GOT3 (cell line): ENCODE data around the gene MYO1C.
"Not testable (repeated sequence)": the region's sequence is repeated elsewhere in the genome, so short reads cannot be mapped to it uniquely, and the experiment has no call there.

Source experiments
- DNase-seq: peaks from one replicate; lab custom pipeline; 2025; ENCODE audit warnings: mixed read lengths; lab: John Stamatoyannopoulos, UW

Gene MYO1C

DNA sequence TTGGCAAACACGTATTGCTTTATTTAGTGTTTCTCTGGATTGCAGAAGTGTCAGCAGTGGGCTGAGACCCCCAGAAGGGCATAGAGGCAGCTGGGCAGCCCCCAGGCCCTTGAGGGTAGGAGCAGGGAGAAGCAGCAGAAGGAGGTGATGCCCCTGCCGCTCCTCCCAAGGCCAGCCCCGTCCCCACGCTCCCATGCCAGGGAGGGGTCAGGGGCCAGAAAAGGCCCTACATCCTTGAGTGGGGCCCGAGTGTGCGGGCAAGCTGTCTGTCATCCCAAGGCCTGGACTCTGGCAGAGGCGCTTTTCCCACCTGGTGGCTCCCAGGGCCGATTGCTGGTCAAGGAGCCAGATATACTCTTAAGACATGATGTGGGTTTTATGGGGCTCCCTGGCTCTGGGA is 28.3 kb downstream of the MYO1C start:
- no peak for DNase-seq

DNA sequence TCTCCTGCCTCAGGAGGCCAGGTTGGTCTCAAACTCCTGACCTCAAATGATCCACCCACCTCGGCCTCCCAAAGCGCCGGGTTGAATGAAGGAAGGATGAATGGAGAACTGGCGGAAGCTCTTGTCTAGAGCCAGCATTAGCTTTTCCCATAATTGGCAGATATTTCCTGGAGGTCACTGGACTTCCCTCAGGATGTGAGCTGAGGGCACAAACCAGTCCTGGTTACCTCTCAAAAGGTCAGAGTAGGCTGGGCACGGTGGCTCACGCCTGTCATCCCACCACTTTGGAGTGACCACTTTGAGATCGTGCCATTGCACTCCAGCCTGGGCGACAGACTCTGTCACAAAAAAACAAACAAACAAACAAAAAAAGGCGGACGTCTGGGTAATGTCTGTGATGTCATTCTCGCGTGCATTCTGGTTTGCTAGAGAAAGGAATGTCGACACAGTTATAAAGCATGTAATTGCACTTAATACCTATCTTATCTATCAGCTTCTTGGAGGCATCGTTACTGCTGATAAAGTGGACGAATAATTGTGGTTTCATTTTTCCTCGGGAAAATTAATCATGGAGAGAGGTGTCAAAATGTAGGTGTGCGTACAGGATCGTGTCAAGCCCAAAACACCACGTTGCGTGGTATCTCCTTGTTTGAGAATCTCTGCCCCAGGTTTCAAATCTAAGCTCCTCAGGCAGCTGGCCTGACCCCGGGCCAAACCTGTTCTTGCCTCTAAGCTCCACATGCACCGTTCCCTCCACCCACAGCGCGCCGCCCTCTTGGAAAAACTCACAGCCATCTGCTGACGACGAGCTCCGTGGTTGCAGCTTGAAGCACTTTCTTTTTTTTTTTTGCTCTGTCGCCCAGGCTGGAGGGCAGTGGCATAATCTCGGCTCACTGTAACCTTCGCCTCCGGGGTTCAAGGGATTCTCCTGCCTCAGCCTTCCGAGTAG is 30.0 kb downstream of the MYO1C start:
- no peak for DNase-seq

DNA sequence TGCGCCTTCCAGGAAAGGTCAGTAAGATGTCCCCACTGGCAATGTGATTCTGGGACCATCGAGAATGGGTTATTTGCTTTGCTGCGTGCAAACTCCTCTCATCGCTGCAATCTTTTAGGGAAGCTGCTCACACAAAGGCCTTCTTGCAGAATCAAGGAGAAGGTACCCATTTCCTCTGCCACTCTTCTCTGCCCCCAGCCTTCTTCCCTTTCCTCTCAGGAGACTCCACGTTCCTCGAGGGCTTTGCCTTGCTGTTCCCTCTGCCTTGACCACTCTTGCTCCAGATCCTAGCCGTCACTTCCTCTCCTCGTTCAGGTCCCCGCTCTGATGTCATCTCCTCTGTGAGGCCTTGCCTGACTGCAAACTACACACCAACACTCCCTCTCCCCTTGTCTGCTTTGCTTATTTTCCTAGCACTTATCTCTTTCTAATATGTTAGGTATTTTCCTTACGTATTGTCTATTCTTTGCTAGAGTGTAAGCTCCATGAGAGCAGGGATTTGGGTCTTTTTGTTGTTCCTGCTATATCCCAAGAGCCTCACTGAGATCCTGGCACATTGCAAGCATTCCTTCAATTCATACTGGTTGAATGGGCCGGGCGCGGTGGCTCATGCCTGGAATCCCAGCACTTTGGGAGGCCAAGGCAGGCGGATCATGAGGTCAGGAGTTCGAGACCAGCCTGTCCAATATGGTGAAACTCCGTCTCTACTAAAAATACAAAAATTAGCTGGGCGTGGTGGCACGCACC is 31.1 kb downstream of the MYO1C start:
- no peak for DNase-seq

DNA sequence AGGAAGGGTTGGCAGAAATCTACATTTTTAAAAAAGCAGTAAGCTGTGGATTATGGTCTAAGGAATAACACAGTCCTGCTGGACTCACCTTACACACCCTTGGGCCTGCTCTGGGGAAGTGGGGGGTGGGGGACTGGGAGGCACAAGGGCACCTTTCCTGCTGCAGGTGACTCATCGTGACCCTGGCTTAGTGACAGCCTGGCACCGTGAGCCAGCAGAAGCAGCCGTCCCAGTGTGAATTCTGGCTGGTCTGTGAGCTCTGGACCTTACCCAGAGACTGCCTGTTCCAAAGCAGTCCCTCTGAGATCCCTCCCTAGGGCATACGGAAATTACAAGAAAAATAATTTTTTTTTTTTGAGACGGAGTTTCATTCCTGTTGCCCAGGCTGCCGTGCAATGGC is 32.3 kb downstream of the MYO1C start:
- DNase-seq: no peak

DNA sequence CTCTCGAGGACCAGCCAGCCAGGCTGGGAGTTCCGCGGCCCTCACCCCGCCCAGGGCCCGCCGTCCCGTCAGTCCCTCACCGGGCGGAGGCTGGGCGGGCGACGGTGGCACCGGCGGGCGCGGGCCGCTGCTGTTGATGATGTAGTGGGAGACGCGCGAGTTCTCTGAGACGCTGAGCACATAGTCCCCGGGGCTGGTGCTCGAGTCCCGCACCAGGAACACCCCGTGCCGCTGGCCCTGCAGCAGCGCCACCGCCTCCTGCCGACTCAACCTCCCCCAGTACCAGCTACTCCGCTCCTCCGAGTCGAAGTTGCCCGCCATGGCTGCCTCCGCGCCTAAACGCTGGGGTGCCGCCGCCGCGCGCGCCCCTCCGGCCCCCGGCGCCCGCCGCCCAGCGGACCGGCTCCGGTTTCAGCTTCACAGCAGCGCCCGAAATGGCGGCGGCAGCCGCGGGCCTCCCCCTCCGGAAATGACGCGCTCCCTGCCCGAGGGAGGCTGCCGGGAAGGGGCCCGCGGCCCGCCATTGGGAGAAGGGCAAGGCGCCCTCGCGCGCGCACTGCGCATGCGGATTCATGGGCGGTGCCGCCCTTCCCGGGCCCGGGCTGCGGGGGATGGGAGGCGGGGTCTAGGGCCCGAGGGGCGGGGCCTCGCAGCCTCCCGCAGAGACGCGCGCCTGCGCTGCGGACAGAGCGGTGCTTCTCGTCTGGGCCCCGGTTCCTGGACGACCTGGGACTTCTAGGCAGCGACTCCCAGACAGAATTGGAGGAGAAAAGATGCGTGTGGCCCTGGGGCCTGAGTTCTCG is 36.5 kb downstream of the MYO1C start, which contains the start of gene CRK:
TSS of gene CRK (minus strand) at position 436 of the 803 bp plus-strand sequence. CDS start at position 321, 115 bp downstream.
- peak; percentile 94 for DNase-seq

DNA sequence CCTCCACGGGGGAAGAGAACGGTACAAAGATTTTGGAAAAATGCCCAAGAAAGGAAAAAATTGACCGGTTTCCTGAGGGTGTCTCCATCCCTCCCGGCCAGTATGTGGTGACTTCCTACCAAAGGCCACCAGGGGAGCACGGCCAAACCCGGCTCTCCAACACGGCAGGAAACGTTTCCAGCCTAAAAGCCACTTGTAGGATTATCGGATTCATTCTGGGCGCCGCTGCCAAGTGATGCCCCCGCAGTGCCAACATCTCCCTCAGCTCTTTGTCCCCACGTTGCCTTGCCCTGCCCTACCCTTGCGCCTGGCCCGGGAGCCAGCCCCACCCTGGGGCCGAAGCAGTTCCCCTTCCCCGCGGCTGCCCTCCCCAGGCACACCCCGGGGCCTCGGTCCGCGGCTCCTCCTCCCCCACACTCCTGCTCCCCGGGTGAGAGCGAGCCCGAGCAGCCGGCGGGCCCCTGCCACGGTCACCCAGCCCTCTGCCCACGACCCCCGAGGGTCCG is 37.1 kb downstream of the MYO1C start:
- no peak for DNase-seq

DNA sequence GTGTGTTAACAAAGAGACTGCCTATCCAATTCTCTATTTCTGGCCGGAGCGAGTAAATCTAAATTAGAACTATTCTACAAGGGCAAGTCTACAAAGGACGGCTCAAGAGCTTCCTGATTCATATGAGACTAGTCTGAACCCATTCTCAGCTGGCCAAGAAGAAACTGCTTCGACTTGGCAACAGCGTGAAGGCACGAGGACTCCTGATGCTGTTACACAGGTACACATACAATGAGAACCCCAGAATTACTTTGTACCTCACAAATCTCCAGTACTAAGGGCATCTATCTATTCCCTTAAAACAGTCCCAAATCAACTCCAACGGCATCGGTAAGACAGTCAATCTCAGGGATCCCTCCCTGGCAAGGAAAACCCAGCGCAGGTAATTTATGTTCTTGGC is 37.9 kb downstream of the MYO1C start:
- no peak for DNase-seq

DNA sequence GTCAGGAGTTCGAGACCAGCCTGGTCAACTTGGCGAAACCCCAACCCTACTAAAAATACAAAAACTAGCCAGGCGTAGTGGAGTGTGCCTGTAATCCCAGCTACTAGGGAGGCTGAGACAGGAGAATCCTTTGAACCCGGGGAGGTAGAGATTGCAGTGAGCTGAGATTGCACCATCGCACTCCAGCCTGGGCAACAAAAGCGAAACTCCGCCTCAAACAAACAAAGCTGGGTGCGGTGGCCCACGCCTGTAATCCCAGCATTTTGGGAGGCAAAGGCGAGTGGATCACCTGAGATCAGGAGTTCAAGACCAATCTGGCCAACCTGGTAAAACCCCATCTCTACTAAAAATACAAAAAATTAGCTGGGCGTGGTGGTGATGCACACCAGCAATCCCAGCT is 38.8 kb downstream of the MYO1C start:
- DNase-seq: not testable (repeated sequence)

DNA sequence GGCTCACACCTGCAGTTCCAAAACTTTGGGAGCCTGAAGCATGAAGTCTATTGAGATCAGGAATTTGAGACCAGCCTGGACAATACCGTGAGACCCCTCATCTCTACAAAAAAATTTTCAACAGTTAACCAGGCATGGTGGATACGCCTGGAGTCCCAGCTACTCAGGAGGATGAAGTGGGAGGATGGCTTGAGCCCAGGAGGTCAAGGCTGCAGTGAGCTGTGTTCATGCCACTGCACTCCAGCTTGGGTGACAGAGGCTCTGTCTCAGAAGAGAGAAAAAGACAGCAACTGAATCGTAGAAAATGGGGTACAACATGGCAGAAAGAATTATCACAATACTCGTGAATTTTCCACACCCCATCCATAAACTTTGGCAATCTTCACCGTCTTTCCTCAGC is 39.6 kb downstream of the MYO1C start:
- DNase-seq: no peak

DNA sequence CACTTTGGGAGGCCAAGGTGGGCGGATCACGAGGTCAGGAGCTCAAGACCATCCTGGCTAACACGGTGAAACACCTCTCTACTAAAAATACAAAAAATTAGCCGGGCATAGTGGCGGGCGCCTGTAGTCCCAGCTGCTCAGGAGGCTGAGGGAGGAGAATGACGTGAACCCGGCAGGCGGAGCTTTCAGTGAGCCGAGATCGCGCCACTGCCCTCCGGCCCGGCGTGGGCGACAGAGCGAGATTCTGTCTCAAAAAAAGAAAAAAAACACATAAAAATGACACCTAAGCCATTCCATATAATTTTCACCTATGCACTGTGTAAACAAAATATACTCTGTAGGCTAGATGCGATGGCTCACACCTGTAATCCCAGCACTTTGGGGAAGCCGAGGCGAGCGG is 42.2 kb downstream of the MYO1C start:
- not testable (repeated sequence) for DNase-seq

DNA sequence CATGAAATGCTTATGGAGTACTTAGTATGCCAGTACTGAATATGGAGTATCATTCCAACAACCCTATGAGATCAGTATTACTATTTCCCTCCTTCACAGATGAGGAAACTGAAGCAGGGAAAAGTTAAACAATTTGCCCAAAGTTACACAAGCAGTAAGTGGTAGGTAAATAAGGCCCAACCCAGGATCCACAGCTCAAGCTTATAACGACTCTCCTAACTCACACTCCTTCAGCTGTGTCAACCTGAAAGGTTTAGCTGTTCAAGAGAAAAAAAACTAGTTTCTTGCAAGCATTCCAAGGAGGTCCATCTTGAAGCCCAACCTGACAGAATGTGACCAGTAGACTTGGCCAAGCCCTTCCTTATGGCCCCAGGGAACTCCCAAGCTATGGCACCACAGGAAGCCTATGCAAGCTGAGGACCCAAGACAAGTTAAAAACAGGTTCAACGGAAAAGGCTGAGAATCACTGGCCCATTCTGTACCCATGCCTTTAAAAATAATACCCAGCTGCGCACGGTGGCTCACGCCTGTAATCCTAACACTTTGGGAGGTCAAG is 43.0 kb downstream of the MYO1C start:
- no peak for DNase-seq

DNA sequence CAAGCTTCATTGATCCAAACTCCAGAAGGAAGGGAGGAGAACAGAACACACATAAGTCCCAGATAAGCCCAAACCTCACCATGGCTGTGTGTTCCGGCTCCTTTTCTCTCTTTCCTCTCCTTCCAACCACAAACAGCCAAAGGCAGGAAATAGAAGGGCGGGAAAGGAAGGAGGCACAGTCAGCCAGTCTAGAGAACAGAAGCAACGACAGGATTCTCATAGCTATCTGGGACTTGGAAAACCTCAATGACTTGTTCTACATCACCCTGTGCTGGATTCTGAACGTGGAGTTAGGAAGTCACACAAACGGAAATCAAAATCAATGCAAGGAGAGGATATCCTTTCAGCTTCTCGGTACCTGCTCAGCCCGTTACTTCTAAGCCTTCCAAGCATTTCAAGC is 45.4 kb downstream of the MYO1C start:
- no peak for DNase-seq

DNA sequence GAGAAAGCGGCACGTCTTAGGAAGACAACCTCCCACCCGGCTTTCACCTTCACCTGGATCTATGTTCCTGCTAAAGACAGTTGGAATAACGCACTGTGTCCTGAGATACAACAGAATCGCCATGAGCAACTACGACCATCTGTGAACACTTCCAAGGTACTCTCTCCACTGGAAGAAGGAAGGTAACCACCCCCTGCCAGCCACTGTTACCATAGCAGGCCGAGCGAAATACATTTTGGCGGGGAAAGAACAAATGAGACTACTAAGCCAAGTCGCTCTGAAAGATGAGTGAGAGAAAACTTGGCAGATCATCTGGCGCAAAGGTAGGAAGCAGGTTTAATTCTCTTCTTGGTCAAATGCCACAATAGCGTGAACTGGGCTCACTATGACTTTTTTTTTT is 46.3 kb downstream of the MYO1C start:
- DNase-seq: no peak

DNA sequence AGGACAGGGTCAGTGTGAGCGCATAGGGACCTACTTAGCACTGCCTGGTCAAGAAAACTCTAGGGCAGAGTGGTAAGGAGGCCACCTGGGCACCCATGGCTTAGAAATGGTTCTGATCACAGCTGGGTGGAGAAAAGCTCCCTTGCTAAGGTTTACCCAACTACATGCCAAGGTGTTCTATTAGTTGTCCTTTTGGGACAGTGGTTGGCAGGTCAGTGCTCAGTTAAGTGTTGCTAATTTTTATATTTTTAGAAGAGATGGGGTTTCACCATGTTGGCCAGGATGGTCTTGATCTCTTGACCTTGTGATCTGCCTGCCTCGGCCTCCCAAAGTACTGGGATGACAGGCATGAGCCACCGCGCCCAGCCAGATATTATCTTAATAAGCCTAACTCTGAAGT is 46.8 kb downstream of the MYO1C start:
- DNase-seq: not testable (repeated sequence)

DNA sequence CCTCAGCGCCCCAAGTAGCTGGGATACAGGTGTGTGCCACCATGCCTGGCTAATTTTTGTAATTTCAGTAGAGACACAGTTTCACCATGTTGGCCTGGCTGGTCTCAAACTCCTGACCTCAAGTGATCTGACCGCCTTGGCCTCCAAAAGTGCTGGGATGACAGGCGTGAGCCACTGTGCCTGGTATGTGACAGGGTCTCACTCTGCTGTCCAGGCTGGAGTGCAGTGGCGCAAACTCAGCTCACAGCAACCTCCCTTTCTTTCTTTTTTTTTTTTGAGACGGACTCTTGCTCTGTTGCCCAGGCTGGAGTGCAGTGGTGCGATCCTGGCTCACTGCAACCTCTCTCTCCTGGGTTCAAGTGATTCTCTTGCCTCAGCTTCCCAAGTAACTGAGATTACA is 49.8 kb downstream of the MYO1C start:
- not testable (repeated sequence) for DNase-seq

DNA sequence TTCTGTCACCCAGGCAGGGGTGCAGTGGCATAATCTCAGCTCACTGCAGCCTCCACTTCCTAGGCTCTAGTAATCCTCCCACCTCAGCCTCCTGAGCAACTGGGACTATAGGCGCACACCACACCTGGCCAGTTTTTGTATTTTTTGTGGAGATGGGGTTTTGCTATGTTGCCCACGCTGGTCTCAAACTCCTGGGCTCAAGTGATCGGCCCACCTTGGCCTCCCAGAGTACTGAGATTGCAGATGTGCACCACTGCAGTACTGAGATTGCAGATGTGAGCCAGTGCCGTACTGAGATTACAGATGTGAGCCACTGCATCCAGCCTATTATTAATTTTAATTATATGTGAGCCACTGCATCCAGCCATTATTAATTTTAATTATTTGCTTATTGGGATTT is 50.3 kb downstream of the MYO1C start:
- DNase-seq: no peak

DNA sequence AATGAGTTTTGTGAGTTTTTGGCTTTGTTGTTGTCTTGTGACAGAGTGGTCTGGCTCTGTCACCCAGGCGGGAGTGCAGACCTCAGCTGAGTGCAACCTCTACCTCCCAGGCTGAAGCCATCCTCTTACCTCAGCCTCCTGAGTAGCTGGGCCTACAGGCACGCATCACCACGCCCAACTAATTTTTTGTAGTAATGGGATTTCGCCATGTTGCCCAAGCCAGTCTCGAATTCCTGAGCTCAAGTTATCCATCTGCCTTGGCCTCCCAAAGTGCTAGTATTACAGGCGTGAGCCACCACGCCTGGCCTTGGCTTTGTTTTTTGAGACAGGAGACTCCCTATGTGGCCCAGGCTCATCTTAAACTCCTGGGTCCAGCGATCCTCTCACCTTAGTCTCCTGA is 51.6 kb downstream of the MYO1C start:
- DNase-seq: no peak

DNA sequence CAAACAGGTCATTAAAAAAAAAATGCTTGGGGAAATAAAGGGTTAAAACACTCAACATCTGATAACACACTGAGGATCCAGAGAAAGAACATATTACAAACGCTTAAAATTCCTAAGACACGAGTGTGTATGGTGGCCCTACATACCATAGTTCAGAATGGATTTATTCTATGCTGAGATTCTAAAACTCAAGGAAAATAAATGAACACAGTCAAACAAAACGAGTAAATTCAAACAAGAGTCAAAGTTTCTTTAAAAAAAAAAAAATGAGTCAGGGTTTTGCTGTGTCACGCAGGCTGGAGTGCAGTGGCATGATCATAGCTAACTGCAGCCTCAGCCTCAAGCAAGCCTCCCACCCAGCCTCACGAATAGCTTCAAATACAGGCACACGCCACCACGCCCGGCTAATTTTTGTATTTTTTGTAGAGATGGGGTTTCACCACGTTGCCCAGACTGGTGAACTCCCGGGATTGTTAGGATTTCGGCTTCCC is 53.8 kb downstream of the MYO1C start:
- DNase-seq: no peak

DNA sequence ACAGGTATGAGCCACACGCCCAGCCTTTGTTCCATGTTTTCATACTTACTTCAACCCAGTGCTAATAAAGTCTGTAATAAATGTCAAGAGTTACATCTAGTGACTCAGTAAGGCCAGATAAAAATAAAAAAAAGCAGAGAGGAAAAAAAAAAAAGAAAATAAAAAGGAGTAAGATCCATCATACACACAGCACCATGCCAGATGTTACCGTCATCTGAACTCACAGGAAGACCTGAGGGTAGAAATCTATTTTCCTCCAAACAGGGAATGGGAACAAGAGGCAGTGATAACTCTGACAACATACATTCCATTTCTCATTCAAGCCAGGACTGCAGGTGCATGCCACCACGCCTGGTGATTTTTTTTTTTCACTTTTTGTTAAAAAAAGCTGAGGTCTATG is 57.2 kb downstream of the MYO1C start:
- DNase-seq: no peak

DNA sequence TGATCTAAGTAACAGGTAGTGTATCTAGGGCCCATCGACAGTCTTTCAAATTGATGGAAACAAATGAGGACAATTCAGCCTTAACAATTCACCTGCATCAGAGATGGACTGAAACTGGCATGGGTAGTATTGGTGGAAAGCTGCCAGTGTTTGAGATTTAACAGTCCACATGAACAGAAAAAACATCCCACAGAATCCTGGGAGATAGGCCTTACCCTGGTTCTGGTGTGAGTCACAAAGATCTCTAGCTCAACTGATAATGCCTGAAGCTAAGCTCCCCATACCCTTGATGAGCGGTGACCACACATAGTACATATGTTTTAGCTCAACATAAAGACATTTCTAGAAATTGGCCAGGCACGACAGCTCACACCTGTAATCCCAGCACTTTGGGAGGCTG is 58.3 kb downstream of the MYO1C start:
- no peak for DNase-seq

DNA sequence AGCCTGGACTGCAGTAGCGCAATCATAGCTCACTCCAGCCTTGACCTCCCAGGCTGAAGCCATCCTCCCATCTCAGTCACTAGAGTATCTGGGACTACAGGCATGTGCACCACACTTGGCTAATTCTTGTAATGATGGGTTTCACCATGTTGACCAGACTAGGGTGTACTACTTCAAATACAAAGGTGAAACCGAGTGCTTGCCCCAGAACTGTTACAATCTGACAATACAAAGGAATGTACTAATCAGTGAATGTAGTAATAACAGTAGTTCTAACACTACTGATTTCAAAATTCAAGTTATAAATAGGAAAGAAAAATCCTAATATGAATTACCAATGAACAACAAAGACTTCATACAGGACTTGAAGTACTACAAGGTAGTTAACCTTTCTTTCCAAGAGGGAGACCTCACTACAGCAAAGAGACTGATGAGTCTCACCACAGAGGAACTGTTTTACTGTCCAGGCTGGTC is 60.8 kb downstream of the MYO1C start:
- DNase-seq: no peak
